ENCODE data around the gene FKBP15. TPM values are rescaled to one million over a fixed set of nuclear protein-coding genes. Genes with fewer than 3 reads are reported as not detected.

Gene FKBP15
- total RNA-seq, 3 donors from 2014 or later, result 26.6 to 30.9 (median 26.8) TPM

GRCh38 chr9:113173341-113173740 lies 47.7 kb downstream of the FKBP15 start:
- DNase-seq (no peak), ATAC-seq (no peak)
- Histone ChIP-seq H3K4me1 (ENCODE audit: low read depth) (no peaks in the 10 kb centered on the region), H3K4me3 (no peak overlapping the region), H3K9me3 (no peaks in the 10 kb centered on the region), H3K36me3 (ENCODE audit: low read depth) (peaks cover 16% of the 10 kb centered on the region)
- intact Hi-C loops (cut with DNase I, micrococcal nuclease), result no loop called here
- no peak for TF ChIP-seq CTCF (IDR thresholded peaks at IDR 0.05)

DNA sequence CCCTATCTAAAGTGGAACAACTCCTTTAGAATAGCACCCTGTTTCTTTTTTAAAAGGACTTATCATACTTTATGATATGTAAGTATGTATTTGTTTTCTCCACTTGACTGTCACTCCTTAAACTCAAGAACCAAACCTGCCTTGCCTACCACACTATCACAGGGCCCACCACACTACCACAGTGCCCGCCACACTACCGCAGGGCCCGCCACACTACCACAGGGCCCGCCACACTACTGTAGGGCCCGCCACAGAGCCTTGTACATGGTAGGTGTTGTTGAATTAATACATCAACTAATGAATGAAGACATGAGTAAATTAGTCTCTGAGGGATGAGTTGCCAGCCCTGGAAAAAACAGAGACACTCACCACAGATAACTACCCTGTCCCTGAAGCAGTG lies 52.3 kb downstream of the FKBP15 start:
- ATAC-seq, result no peak
- Histone ChIP-seq H3K9me3 (no peaks in the 10 kb centered on the region), H3K4me1 (ENCODE audit: low read depth) (no peaks in the 10 kb centered on the region), H3K4me3 (no peak overlapping the region), H3K36me3 (ENCODE audit: low read depth) (peaks cover 12% of the 10 kb centered on the region)
- no peak for TF ChIP-seq CTCF (IDR thresholded peaks at IDR 0.05)
- intact Hi-C loops (cut with DNase I, micrococcal nuclease), result no loop called here
- no peak for DNase-seq

DNA sequence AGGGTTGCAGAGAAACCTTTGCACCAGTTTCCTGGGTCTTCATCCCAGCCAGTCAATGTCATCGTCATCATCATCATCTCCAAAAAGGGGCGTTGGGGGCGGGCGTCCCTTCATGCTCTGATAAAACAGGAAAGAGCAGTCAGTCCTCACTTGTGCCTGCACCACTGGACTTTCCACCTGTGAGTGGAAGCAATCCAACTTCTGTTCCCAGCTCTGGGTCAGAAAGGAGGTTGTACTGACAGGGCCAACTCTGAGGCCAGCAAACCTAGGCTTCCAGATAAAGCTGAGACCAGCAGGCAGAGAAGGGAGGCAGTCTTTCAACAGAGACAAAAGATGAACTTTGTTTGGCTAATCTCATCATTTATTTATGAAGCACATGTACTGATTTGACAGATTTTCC lies 55.0 kb downstream of the FKBP15 start:
- intact Hi-C loops (cut with DNase I, micrococcal nuclease), result no loop called here
- no peak for TF ChIP-seq CTCF (IDR thresholded peaks at IDR 0.05)
- ATAC-seq (no peak), DNase-seq (no peak)
- H3K4me1 ChIP-seq (ENCODE audit: low read depth), result no peaks in the 10 kb centered on the region
- no peak overlapping the region for H3K4me3 ChIP-seq
- no peaks in the 10 kb centered on the region for H3K9me3 ChIP-seq
- H3K36me3 ChIP-seq (ENCODE audit: low read depth), result peaks cover 17% of the 10 kb centered on the region

DNA sequence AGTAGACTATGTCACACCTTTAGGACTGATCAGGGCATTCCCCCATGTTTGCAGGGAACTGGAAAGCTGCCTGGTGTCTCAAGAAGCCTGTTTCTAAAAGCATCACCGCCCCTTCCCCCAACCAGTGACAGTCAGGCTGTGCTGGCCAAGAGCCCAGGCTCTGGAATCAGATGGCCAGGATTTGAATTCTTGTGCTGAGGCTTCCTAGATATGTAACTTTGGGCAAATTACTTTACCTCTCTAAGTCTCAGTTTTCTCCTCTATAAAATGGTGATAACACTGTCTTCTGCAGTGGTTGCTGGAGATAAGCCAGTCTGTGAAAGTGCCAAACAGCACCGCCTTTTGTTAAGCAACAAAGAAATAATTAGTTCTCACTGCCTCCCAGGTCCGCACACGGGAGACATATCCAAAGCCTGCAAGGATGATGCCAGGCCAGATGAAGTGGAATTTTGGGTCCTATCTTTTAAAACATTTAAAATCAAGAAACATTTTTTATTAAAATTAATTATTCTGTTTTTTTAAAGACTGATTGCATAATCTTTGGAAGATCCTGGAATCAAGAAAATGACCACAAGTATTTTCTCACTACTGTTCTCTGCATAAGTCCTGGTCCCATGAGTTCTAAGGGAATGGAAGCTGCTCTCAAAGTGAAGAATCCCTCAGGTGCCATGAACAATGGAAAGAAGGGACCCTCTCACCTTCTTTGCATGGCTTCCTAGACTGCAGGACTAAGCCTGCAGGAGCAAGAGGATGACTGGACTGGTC lies 56.4 kb downstream of the FKBP15 start:
- intact Hi-C loops (cut with DNase I, micrococcal nuclease), result no loop called here
- ATAC-seq, result no peak

GRCh38 chr9:113163001-113163400 lies 58.1 kb downstream of the FKBP15 start:
- no peak overlapping the region for H3K4me3 ChIP-seq
- no peak for ATAC-seq
- intact Hi-C loops (cut with DNase I, micrococcal nuclease), result no loop called here
- no peak for TF ChIP-seq CTCF (IDR thresholded peaks at IDR 0.05)
- no peak for DNase-seq
- H3K9me3 ChIP-seq, result no peaks in the 10 kb centered on the region
- no peaks in the 10 kb centered on the region for H3K4me1 ChIP-seq (ENCODE audit: low read depth)
- H3K36me3 ChIP-seq (ENCODE audit: low read depth), result peaks cover 9% of the 10 kb centered on the region

More for the DNA sequence above, 56.4 kb downstream of the FKBP15 start:
- no peak for TF ChIP-seq CTCF (IDR thresholded peaks at IDR 0.05)
- Histone ChIP-seq H3K4me1 (ENCODE audit: low read depth) (no peaks in the 10 kb centered on the region), H3K4me3 (no peak overlapping the region), H3K36me3 (ENCODE audit: low read depth) (peaks cover 9% of the 10 kb centered on the region), H3K9me3 (no peaks in the 10 kb centered on the region)
- no peak for DNase-seq

Data from mucosa of descending colon (tissue), 3 donors.